OCI-LY1 (cell line): ENCODE data around the gene EIF3K.
A peak's percentile ranks its signal among the peaks of the same experiment; 100 is the strongest.

Experiments used
- H2AFZ ChIP-seq: fragments of 200-600 bp; sonication (generic), shearing (Covaris generic); 2 replicates; pipeline ENCODE4 v1.6.0; 2014; ENCODE audit warnings: antibody characterized with exemption, mild to moderate bottlenecking, low read length
- H3F3A ChIP-seq: fragments of 200-600 bp; sonication (generic), shearing (Covaris generic); 2 replicates; pipeline ENCODE4 v1.6.0; 2014; ENCODE audit warnings: mild to moderate bottlenecking, antibody characterized with exemption, low read length, moderate library complexity; ENCODE audit not compliant: insufficient read depth
- H3K27ac ChIP-seq: fragments of 200-600 bp; sonication (generic); 2 replicates; pipeline ENCODE4 v1.5.1; 2014; ENCODE audit warnings: low read length, mixed run types, mild to moderate bottlenecking, low read depth; ENCODE audit not compliant: poor library complexity, severe bottlenecking
- H3K27me3 ChIP-seq: fragments of 200-600 bp; sonication (generic); 2 replicates; pipeline ENCODE4 v1.6.0; 2014; ENCODE audit warnings: antibody characterized with exemption, mild to moderate bottlenecking, low read length, moderate library complexity; ENCODE audit not compliant: insufficient read depth
- H3K36me3 ChIP-seq: fragments of 200-600 bp; sonication (generic); 2 replicates; pipeline ENCODE4 v1.6.1; 2014; ENCODE audit warnings: mild to moderate bottlenecking, antibody characterized with exemption, low read length, moderate library complexity, mixed read lengths; ENCODE audit not compliant: insufficient read depth
- H3K4me1 ChIP-seq: fragments of 200-600 bp; sonication (generic); 2 replicates; pipeline ENCODE4 v1.5.1; 2014; ENCODE audit warnings: mild to moderate bottlenecking, low read length, moderate library complexity; ENCODE audit not compliant: insufficient read depth, severe bottlenecking
- H3K4me2 ChIP-seq: fragments of 200-600 bp; sonication (generic), shearing (Covaris generic); 2 replicates; pipeline ENCODE4 v1.6.1; 2014; ENCODE audit warnings: low read length
- H3K4me3 ChIP-seq: fragments of 200-600 bp; sonication (generic); 2 replicates; pipeline ENCODE4 v1.5.1; 2014; ENCODE audit warnings: low read length, low read depth, mild to moderate bottlenecking, mixed read lengths; ENCODE audit not compliant: poor library complexity, severe bottlenecking
- H3K79me2 ChIP-seq: fragments of 200-600 bp; shearing (Covaris generic); 2 replicates; pipeline ENCODE4 v1.6.1; 2016; ENCODE audit warnings: mixed run types, low read length, mixed read lengths; ENCODE audit not compliant: insufficient read depth
- H3K9ac ChIP-seq: fragments of 200-600 bp; sonication (generic), shearing (Covaris generic); 2 replicates; pipeline ENCODE4 v1.6.1; 2014; ENCODE audit warnings: mild to moderate bottlenecking, low read length, mixed read lengths
- H3K9me2 ChIP-seq: fragments of 200-600 bp; sonication (generic), shearing (Covaris generic); 2 replicates; pipeline ENCODE4 v1.6.1; 2014; ENCODE audit warnings: low read depth, mild to moderate bottlenecking, low read length, mixed read lengths
- H3K9me3 ChIP-seq: fragments of 200-600 bp; shearing (Covaris generic); 2 replicates; pipeline ENCODE4 v1.6.1; 2014; ENCODE audit warnings: low read length, mixed read lengths
- H4K20me1 ChIP-seq: fragments of 200-600 bp; sonication (generic), shearing (Covaris generic); 2 replicates; pipeline ENCODE4 v1.6.0; 2016; ENCODE audit warnings: mild to moderate bottlenecking, low read length; ENCODE audit not compliant: insufficient read depth
- EZH2 ChIP-seq: fragments of 200-600 bp; sonication (generic), shearing (Covaris generic); IDR thresholded peaks from 2 replicates; pipeline ENCODE4 v1.8.0; 2017; ENCODE audit warnings: borderline replicate concordance, mixed run types, mild to moderate bottlenecking, antibody characterized with exemption, low read length, moderate library complexity, mixed read lengths
- TF ChIP-seq, protein P1 (sequence below): fragments of 200-600 bp; sonication (generic), shearing (Covaris generic); IDR thresholded peaks from 2 replicates; pipeline ENCODE4 v1.5.1; 2017; ENCODE audit warnings: mild to moderate bottlenecking, antibody characterized with exemption, low read length, moderate library complexity, mixed read lengths

The EIF3K gene

DNA sequence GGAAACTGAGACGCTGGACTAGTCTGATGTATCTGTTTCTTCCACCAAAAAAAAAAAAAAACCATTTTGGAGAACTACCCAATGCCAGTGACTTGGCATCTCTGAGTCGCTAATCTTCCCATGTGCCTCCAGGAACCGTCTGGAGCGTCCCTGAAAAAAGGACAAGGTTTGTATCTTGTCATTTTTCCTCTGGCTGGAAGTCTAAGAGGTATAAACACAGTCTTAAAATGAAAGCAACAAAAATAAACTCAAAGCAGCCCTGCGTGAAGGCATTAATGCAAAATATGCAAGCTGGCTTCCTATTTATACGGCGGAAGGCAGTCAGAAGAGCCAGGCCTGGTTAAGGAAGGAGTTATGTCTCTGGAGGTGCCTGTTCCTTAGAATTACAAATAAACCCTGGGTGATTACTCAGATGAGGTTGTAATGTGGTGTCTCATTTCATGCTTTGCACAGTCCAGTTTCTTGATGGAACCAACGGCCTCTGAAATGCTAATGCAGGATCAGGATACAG lies 48.7 kb downstream of the EIF3K start:
- H3K9me2 ChIP-seq: no peaks in the 10 kb centered on the region
- peak overlapping the region; percentile 50 for H3K27ac ChIP-seq
- no peaks in the 10 kb centered on the region for H3F3A ChIP-seq
- H3K9me3 ChIP-seq: no peaks in the 10 kb centered on the region
- no peaks in the 10 kb centered on the region for H3K27me3 ChIP-seq
- no peaks in the 10 kb centered on the region for H4K20me1 ChIP-seq
- peaks cover 26% of the 10 kb centered on the region for H3K79me2 ChIP-seq
- peaks cover 56% of the 10 kb centered on the region for H3K4me1 ChIP-seq
- TF ChIP-seq, protein P1, sequence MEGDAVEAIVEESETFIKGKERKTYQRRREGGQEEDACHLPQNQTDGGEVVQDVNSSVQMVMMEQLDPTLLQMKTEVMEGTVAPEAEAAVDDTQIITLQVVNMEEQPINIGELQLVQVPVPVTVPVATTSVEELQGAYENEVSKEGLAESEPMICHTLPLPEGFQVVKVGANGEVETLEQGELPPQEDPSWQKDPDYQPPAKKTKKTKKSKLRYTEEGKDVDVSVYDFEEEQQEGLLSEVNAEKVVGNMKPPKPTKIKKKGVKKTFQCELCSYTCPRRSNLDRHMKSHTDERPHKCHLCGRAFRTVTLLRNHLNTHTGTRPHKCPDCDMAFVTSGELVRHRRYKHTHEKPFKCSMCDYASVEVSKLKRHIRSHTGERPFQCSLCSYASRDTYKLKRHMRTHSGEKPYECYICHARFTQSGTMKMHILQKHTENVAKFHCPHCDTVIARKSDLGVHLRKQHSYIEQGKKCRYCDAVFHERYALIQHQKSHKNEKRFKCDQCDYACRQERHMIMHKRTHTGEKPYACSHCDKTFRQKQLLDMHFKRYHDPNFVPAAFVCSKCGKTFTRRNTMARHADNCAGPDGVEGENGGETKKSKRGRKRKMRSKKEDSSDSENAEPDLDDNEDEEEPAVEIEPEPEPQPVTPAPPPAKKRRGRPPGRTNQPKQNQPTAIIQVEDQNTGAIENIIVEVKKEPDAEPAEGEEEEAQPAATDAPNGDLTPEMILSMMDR: no peak
- TF ChIP-seq EZH2: no peak
- H3K4me3 ChIP-seq: no peak overlapping the region
- no peak overlapping the region; the same call in 1 of the 2 replicates for H3K9ac ChIP-seq
- no peaks in the 10 kb centered on the region for H3K36me3 ChIP-seq
- H3K4me2 ChIP-seq: peak overlapping the region; percentile 33; the same call in 1 of the 2 replicates
- no peak overlapping the region for H2AFZ ChIP-seq

DNA sequence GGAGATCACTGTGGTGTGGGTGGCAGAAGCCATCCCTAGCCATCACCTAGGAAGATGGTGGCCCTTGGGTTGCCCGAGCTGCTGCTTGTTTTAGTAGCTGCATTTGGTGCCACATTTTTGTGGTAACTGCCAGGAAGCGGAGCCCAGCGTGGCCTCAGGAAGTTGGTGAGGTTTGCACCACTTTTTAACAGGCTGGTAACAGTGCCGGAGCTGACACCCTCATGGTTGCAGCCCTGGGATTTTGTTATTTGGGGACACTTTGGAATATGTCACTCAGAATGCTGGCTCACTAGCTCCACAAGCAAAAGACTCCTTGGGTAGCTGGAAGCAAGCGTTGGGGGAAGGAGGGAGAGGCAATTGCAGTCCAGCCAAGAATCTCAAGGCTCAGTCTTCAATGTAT lies 50.6 kb downstream of the EIF3K start:
- H3K9me3 ChIP-seq: no peaks in the 10 kb centered on the region
- no peak overlapping the region for H2AFZ ChIP-seq
- H3K36me3 ChIP-seq: no peaks in the 10 kb centered on the region
- H3K9me2 ChIP-seq: no peaks in the 10 kb centered on the region
- TF ChIP-seq EZH2: no peak
- TF ChIP-seq, protein P1: no peak
- peaks cover 31% of the 10 kb centered on the region for H3K79me2 ChIP-seq
- no peaks in the 10 kb centered on the region for H3K27me3 ChIP-seq
- H3K4me2 ChIP-seq: no peak overlapping the region
- H4K20me1 ChIP-seq: no peaks in the 10 kb centered on the region
- H3K27ac ChIP-seq: no peak overlapping the region
- no peak overlapping the region for H3K4me3 ChIP-seq
- no peaks in the 10 kb centered on the region for H3F3A ChIP-seq
- peaks cover 46% of the 10 kb centered on the region for H3K4me1 ChIP-seq
- H3K9ac ChIP-seq: no peak overlapping the region

DNA sequence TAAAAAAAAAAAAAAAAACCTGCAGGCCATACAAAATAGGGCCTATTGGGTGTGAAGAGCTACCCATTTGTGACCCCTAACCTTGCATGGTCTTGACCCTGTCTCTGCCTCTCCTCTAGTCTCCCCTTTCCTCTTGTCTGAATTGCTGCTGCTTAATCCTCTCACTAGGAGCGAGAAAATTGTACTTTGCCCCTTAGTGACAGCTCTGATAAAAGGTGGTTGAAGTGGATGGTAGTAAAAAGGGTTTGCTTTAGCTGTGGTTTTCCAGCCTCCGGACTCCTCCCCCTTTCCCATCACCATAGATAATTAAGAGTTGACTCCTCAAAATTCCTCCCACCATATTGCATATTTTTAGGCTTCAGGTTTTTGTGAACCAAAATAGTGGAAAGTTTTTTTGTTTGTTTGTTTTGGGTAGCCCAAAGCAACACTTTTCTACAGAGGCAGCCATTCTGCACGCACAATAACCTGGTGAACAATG lies 52.0 kb downstream of the EIF3K start:
- Histone ChIP-seq H3K4me2 (no peak overlapping the region), H3K4me1 (peaks cover 32% of the 10 kb centered on the region)

More for the DNA sequence above, 52.0 kb downstream of the EIF3K start:
- no peak overlapping the region for H2AFZ ChIP-seq
- no peaks in the 10 kb centered on the region for H3F3A ChIP-seq
- H3K9ac ChIP-seq: no peak overlapping the region
- no peak overlapping the region for H3K4me3 ChIP-seq
- H4K20me1 ChIP-seq: no peaks in the 10 kb centered on the region
- H3K79me2 ChIP-seq: peaks cover 38% of the 10 kb centered on the region
- TF ChIP-seq, protein P1: no peak
- no peak for TF ChIP-seq EZH2
- no peaks in the 10 kb centered on the region for H3K36me3 ChIP-seq
- no peaks in the 10 kb centered on the region for H3K9me3 ChIP-seq
- no peaks in the 10 kb centered on the region for H3K9me2 ChIP-seq
- no peak overlapping the region for H3K27ac ChIP-seq
- H3K27me3 ChIP-seq: no peaks in the 10 kb centered on the region
